Measurements from ENCODE around the gene MAN1C1. TPM values are rescaled to one million over a fixed set of nuclear protein-coding genes. Genes with fewer than 3 reads are reported as not detected.

Gene MAN1C1
- total RNA-seq, 6 experiments from 2014 or later: 10.7 to 38.8 (median 21.0) TPM

GRCh38 chr1:25806418-25806817, 189.8 kb downstream of the MAN1C1 start:
- Histone ChIP-seq H3K4me3 (no peak overlapping the region), H3K9me3 (no peaks in the 10 kb centered on the region), H3K36me3 (no peaks in the 10 kb centered on the region), H3K27ac (no peak overlapping the region), H3K27me3 (no peaks in the 10 kb centered on the region), H3K4me1 (no peaks in the 10 kb centered on the region)
- ATAC-seq (no peak), DNase-seq (no peak)
- WGBS (ENCODE audit: insufficient coverage, low coverage, low lambda C conversion rate, missing lambda C conversion rate): 79% methylated on average over 3 of the region's 4 CpGs
- TF ChIP-seq CTCF (IDR thresholded peaks at IDR 0.05) (no peak), POLR2A (IDR thresholded peaks at IDR 0.05) (no peak)
- intact Hi-C loops (cut with DNase I): no loop called here

GRCh38 chr1:25807480-25808390, 191.1 kb downstream of the MAN1C1 start:
- TF ChIP-seq POLR2A (IDR thresholded peaks at IDR 0.05): no peak
- no peak for TF ChIP-seq CTCF (IDR thresholded peaks at IDR 0.05)
- H3K4me1 ChIP-seq: no peaks in the 10 kb centered on the region
- DNase-seq: peak in 1 of 3 donors; percentile 40
- H3K9me3 ChIP-seq: no peaks in the 10 kb centered on the region
- WGBS (ENCODE audit: insufficient coverage, low coverage, low lambda C conversion rate, missing lambda C conversion rate): 87% methylated on average over 2 of the region's 20 CpGs
- H3K27me3 ChIP-seq: no peaks in the 10 kb centered on the region
- no peaks in the 10 kb centered on the region for H3K36me3 ChIP-seq
- no peak overlapping the region for H3K4me3 ChIP-seq
- intact Hi-C loops (cut with DNase I): no loop called here
- ATAC-seq: no peak
- no peak overlapping the region for H3K27ac ChIP-seq

- Histone ChIP-seq H3K27me3 (no peaks in the 10 kb centered on the region), H3K9me3 (no peaks in the 10 kb centered on the region), H3K4me1 (no peaks in the 10 kb centered on the region), H3K36me3 (peaks cover 0 to 2% (median 0%) of the 10 kb centered on the region in 4 donors), H3K27ac (no peak overlapping the region), H3K4me3 (no peak overlapping the region)
- no peak for ATAC-seq
- peak in 1 of 3 donors; percentile 50 for DNase-seq
- 85% methylated on average over 4 of the region's 34 CpGs for WGBS (ENCODE audit: insufficient coverage, low coverage, low lambda C conversion rate, missing lambda C conversion rate)
- TF ChIP-seq CTCF (IDR thresholded peaks at IDR 0.05) (no peak), POLR2A (IDR thresholded peaks at IDR 0.05) (no peak)
- intact Hi-C loops (cut with DNase I): no loop called here
Measured at GRCh38 chr1:25808481-25809244, 192.1 kb downstream of the MAN1C1 start.

- ATAC-seq (no peak), DNase-seq (no peak)
- no peak overlapping the region for H3K27ac ChIP-seq
- 75% methylated on average over 5 of the region's 18 CpGs for WGBS (ENCODE audit: insufficient coverage, low coverage, low lambda C conversion rate, missing lambda C conversion rate)
- intact Hi-C loops (cut with DNase I): no loop called here
- H3K36me3 ChIP-seq: peaks cover 0 to 7% (median 0%) of the 10 kb centered on the region in 4 donors
- H3K4me3 ChIP-seq: no peak overlapping the region
- no peaks in the 10 kb centered on the region for H3K9me3 ChIP-seq
- no peak for TF ChIP-seq POLR2A (IDR thresholded peaks at IDR 0.05)
- no peak for TF ChIP-seq CTCF (IDR thresholded peaks at IDR 0.05)
- no peaks in the 10 kb centered on the region for H3K4me1 ChIP-seq
- no peaks in the 10 kb centered on the region for H3K27me3 ChIP-seq
Measured at GRCh38 chr1:25809283-25809926, 192.8 kb downstream of the MAN1C1 start.
